RWPE1 (cell line): ENCODE results near the gene NME9.
A peak's percentile ranks its signal among the peaks of the same experiment; 100 is the strongest.

Source experiments
- CTCF ChIA-PET: fragments of 350-600 bp; sonication (Branson Sonifier 250); formaldehyde crosslinking; extraction: SDS; loops from one replicate; lab custom pipeline; 2021; lab: Yijun Ruan, JAX
- POLR2A ChIA-PET: fragments of 400-600 bp; formaldehyde crosslinking; extraction: SDS; loops from one replicate; lab custom pipeline; 2020; ENCODE audit warnings: antibody characterized with exemption; ENCODE audit not compliant: low non-redundant PET; lab: Yijun Ruan, JAX
- DNase-seq: peaks from one replicate; pipeline ENCODE4 v3.0.0; 2012; ENCODE audit warnings: low spot score
- H3K27ac ChIP-seq: fragments of 450-650 bp; 2 replicates; pipeline ENCODE4 v1.5.1; 2017
- CTCF ChIP-seq: fragments of 450-650 bp; conservative IDR thresholded peaks from 2 replicates; pipeline ENCODE4 v1.5.1; 2017; ENCODE audit warnings: low read depth, mild to moderate bottlenecking

NME9 gene

GRCh38 chr3:138336454-138336999, 6.9 kb upstream of the NME9 start:
- TF ChIP-seq CTCF: no peak
- CTCF ChIA-PET: interaction anchor here (0.6 to 1.1 kb wide), 6 partner anchors 10 to 1116 kb away, joined by 3 to 7 read pairs (median 4); no protein-coding TSS in a partner anchor
- DNase-seq: no peak
- POLR2A ChIA-PET: no interaction called here
- H3K27ac ChIP-seq: no peak overlapping the region

GRCh38 chr3:138334608-138335007, 5.0 kb upstream of the NME9 start:
- no peak for DNase-seq
- CTCF ChIA-PET: interaction anchor here (0.6 to 1.3 kb wide), 2 partner anchors 50 to 83 kb away, joined by 3 read pairs; no protein-coding TSS in a partner anchor
- no peak for TF ChIP-seq CTCF
- POLR2A ChIA-PET: no interaction called here
- no peak overlapping the region for H3K27ac ChIP-seq

- POLR2A ChIA-PET: no interaction called here
- CTCF ChIA-PET: interaction anchor here (0.6 to 1.9 kb wide), 4 partner anchors 15 to 591 kb away, joined by 3 to 8 read pairs (median 4); no protein-coding TSS in a partner anchor
- peak; percentile 49 for DNase-seq
- TF ChIP-seq CTCF: peak; percentile 67
- H3K27ac ChIP-seq: no peak overlapping the region
Observed at GRCh38 chr3:138332472-138333073, 2.9 kb upstream of the NME9 start.

- ChIA-PET POLR2A (no interaction called here), CTCF (interaction anchor here (0.5 to 1.9 kb wide), 10 partner anchors 12 to 1055 kb away, joined by 3 to 6 read pairs (median 4); partner anchors contain the start of gene ESYT3)
- H3K27ac ChIP-seq: no peak overlapping the region
- no peak for TF ChIP-seq CTCF
- DNase-seq: no peak
Observed at GRCh38 chr3:138331143-138331894, 1.7 kb upstream of the NME9 start.

- ChIA-PET POLR2A (no interaction called here), CTCF (interaction anchor here (0.9 kb wide), 1 partner anchor 21 kb away, joined by 4 read pairs; no protein-coding TSS in a partner anchor)
- TF ChIP-seq CTCF: no peak
Observed at GRCh38 chr3:138329984-138330293, 288 bp upstream of the NME9 start.

GRCh38 chr3:138328341-138328740, 1.3 kb downstream of the NME9 start:
- POLR2A ChIA-PET: no interaction called here
- DNase-seq: no peak

More at GRCh38 chr3:138329984-138330293, 288 bp upstream of the NME9 start:
- no peak for DNase-seq
- H3K27ac ChIP-seq: no peak overlapping the region

More at GRCh38 chr3:138328341-138328740, 1.3 kb downstream of the NME9 start:
- TF ChIP-seq CTCF: no peak
- no peak overlapping the region for H3K27ac ChIP-seq
- CTCF ChIA-PET: interaction anchor here (0.6 to 0.8 kb wide), 3 partner anchors 14 to 62 kb away, joined by 3 read pairs; no protein-coding TSS in a partner anchor
